MM.1S (cell line): ENCODE measurements around the gene GALNT6.

ENCODE experiments used
- CTCF ChIP-seq: fragments of 300-600 bp; sonication (generic); IDR thresholded peaks from 2 replicates; pipeline ENCODE4 v1.5.1; 2016; ENCODE audit warnings: antibody characterized with exemption, low read length, mixed read lengths
- EZH2phosphoT487 ChIP-seq: fragments of 300-600 bp; sonication (generic); IDR thresholded peaks from 2 replicates; pipeline ENCODE4 v1.6.1; 2018; ENCODE audit warnings: antibody characterized with exemption, low read length

DNA sequence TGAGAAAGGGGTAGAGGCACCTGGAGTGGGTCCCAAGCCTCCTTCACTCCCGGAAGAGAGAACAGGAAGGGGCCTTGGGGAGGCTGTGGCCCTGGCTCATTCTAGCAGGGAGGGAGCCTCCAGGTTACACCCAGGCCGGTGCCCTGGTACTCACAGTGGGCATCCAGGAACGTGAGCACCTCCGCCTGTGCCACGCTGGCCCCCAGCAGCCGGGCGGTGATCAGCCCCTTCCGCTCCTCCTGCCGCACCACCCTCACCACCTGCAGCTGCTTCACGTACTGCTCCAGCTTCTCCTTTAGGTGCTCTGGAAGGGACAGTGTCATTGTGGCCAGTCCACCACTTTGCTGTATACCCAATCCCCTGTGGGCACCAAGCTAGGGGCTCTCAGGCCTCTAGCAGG, 25.9 kb downstream of the GALNT6 start:
- TF ChIP-seq CTCF (no peak), EZH2phosphoT487 (no peak)
